Endothelial cell of umbilical vein (primary cell): Measurements from ENCODE around the gene SCYL1.

ENCODE experiments used
- GATA2 ChIP-seq: IDR thresholded peaks from 2 replicates; pipeline ENCODE4 v1.7.0; 2011; ENCODE audit warnings: low read depth, mild to moderate bottlenecking, moderate library complexity, mixed read lengths, low read length; ENCODE audit not compliant: insufficient read length, insufficient read depth
- POLR2A ChIP-seq: IDR thresholded peaks from 2 replicates; pipeline ENCODE4 v1.6.1; 2012; ENCODE audit warnings: low read depth, mild to moderate bottlenecking, control low read depth, low read length
- TF ChIP-seq, protein P1 (sequence below), 2 donors: IDR thresholded peaks; 1 replicate in 1 of 2; 2 replicates in 1 of 2; pipeline ENCODE4 v1.5.1; 2011; ENCODE audit warnings: low read length in 2 of 2, mild to moderate bottlenecking in 2 of 2, moderate library complexity in 2 of 2, control low read depth in 1 of 2, inconsistent platforms in 1 of 2, low read depth in 1 of 2; ENCODE audit not compliant: insufficient read depth in 1 of 2; ENCODE audit errors: extremely low read depth in 1 of 2

DNA sequence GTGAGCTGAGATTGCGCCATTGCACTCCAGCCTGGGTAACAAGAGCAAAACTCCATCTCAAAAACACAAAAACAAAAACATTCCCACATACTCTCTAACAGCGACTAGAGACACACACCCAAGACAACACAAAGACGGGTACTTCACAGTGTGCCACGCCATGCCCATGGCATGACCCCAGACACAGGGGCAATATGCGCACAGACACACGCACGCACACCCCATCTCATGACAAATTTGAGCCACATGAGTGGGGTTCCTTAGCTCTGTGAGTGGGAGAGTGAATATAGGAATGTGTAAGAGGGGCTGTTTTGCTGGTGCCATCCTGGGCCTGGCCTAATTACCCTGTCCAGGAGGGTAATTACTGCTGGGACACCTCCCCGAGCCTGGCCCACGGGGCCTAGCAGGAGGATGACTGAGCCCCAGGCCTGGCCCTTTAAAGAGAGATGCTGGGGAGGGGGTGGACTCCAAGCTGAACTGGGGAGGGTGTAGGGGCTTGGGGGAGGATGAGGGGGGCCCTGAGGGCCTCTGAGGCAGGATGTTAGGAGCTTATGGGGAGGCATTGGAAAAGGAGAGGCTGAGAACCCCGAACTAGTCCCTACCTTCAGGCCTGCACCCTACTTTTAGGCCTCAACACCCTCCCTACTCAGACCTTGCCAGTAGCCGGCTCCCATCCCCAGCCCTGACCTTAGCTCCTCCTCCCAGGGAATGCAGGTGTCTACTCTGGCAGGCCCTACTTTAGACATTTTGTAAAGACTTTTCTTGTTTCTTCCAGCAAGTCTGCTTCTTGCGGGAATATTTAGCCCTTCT is 31.8 kb downstream of the SCYL1 start:
- no peak for TF ChIP-seq POLR2A
- TF ChIP-seq GATA2: no peak
- TF ChIP-seq, protein P1, sequence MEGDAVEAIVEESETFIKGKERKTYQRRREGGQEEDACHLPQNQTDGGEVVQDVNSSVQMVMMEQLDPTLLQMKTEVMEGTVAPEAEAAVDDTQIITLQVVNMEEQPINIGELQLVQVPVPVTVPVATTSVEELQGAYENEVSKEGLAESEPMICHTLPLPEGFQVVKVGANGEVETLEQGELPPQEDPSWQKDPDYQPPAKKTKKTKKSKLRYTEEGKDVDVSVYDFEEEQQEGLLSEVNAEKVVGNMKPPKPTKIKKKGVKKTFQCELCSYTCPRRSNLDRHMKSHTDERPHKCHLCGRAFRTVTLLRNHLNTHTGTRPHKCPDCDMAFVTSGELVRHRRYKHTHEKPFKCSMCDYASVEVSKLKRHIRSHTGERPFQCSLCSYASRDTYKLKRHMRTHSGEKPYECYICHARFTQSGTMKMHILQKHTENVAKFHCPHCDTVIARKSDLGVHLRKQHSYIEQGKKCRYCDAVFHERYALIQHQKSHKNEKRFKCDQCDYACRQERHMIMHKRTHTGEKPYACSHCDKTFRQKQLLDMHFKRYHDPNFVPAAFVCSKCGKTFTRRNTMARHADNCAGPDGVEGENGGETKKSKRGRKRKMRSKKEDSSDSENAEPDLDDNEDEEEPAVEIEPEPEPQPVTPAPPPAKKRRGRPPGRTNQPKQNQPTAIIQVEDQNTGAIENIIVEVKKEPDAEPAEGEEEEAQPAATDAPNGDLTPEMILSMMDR (IDR thresholded peaks at IDR 0.05; ENCODE audit: extremely low read depth in 1 of 2, insufficient read depth in 1 of 2, low read depth in 1 of 2, low read length in 2 of 2): no peak
